Raji (cell line): ENCODE data around the gene CDY1B.
"Not testable (repeated sequence)": the region's sequence is repeated elsewhere in the genome, so short reads cannot be mapped to it uniquely, and the experiment has no call there.

Experiments
- POLR2A ChIP-seq: IDR thresholded peaks from 2 replicates; pipeline ENCODE4 v1.6.1; 2011; ENCODE audit warnings: low read depth, low read length, control low read depth; ENCODE audit not compliant: insufficient read depth

CDY1B gene

GRCh38 chrY:24047919-24048318, at the start of gene CDY1B:
CDY1B (minus strand) TSS chrY:24048019; CDS start chrY:24047688, 331 bp downstream.
- not testable (repeated sequence) for TF ChIP-seq POLR2A
